AG09319 (cell line): Measurements from ENCODE around the gene SLC25A5.
"Not testable (repeated sequence)": the region's sequence is repeated elsewhere in the genome, so short reads cannot be mapped to it uniquely, and the experiment has no call there.

ENCODE experiments used
- DNase-seq: peaks from one replicate; pipeline ENCODE4 v3.0.0-alpha.2; 2010; ENCODE audit warnings: low read depth; ENCODE audit errors: extremely low read depth
- CTCF ChIP-seq: IDR thresholded peaks from 2 replicates; pipeline ENCODE4 v1.5.1; 2011; ENCODE audit warnings: low read depth, mild to moderate bottlenecking, inconsistent platforms, low read length, moderate library complexity

SLC25A5 gene

GRCh38 chrX:119488749-119489148 lies 20.5 kb downstream of the SLC25A5 start:
- DNase-seq = no peak
- TF ChIP-seq CTCF = peak; percentile 61

GRCh38 chrX:119489212-119490074 lies 21.2 kb downstream of the SLC25A5 start:
- DNase-seq = no peak
- no peak for TF ChIP-seq CTCF

GRCh38 chrX:119492463-119492862 lies 24.2 kb downstream of the SLC25A5 start:
- TF ChIP-seq CTCF = no peak
- no peak for DNase-seq

- DNase-seq = not testable (repeated sequence)
Observed at GRCh38 chrX:119493851-119494495, 25.7 kb downstream of the SLC25A5 start.

GRCh38 chrX:119495734-119496726 lies 27.8 kb downstream of the SLC25A5 start:
- TF ChIP-seq CTCF = no peak

GRCh38 chrX:119497185-119497584 lies 28.9 kb downstream of the SLC25A5 start:
- DNase-seq = no peak
- TF ChIP-seq CTCF = no peak

More at GRCh38 chrX:119495734-119496726, 27.8 kb downstream of the SLC25A5 start:
- no peak for DNase-seq

- DNase-seq = no peak
- TF ChIP-seq CTCF = no peak
Observed at GRCh38 chrX:119500061-119500800, 32.0 kb downstream of the SLC25A5 start.
